ENCODE data around the gene OR10S1. TPM values are rescaled to one million over a fixed set of nuclear protein-coding genes. Genes with fewer than 3 reads are reported as not detected.

OR10S1 gene
- total and polyA plus RNA-seq, 2 of the 8 experiments (the other 6 are each of a cell fraction or from before 2014, with no cell fraction given) = not detected

DNA sequence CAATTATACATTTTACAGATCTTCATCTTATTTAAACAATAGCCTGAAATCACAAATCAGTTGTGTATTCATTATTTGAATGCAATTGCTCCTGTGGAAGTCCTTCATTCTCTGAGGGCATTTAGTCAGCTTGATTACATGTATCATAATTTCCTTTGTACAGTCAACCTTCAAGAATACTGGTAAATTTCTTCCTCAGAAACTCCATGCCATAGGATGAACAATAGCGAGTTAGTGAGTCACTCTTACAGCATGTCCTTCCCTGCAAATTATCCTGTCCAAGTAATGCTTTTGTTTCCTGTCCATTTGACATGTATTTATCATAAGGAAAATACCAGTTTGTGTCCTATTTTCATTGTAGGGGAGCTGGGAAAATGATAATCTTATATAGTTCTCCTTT is 3.8 kb downstream of the OR10S1 start:
- H3K23me2 ChIP-seq (ENCODE audit: low read depth, low read length) = no peaks in the 10 kb centered on the region
- H2AK5ac ChIP-seq (ENCODE audit: low read depth, low read length) = no peak overlapping the region
- no peak overlapping the region for H2AFZ ChIP-seq (ENCODE audit: low read length)
- ChIA-PET POLR2A (ENCODE audit: partially characterized antibody) (no interaction called here), CTCF (ENCODE audit: partially characterized antibody) (no interaction called here)
- H3K9me3 ChIP-seq (ENCODE audit: insufficient read depth in 2 of 2, low read depth in 1 of 2, low read length in 1 of 2) = no peaks in the 10 kb centered on the region
- H3K79me2 ChIP-seq (ENCODE audit: control insufficient read depth in 1 of 2, insufficient read depth in 2 of 2, low read length in 2 of 2) = no peaks in the 10 kb centered on the region
- H3K27ac ChIP-seq (ENCODE audit: low read depth, low read length) = no peak overlapping the region
- no peak overlapping the region for H4K91ac ChIP-seq (replicated peaks; ENCODE audit: insufficient read length, low read length)
- H2BK120ac ChIP-seq (replicated peaks; ENCODE audit: low read depth, low read length) = no peak overlapping the region
- 77% methylated on average over 1 of the region's 1 CpG; no CpG with 5 or more reads in 1 of the 2 experiments for WGBS, 2 experiments (ENCODE audit: extremely low coverage in 1 of 2, insufficient coverage in 1 of 2, insufficient read length in 1 of 2, insufficient replicate concordance in 2 of 2, low coverage in 1 of 2, low lambda C conversion rate in 2 of 2, missing lambda C conversion rate in 1 of 2)
- no peak overlapping the region for H3K18ac ChIP-seq (ENCODE audit: extremely low read depth, low read length)
- no peak overlapping the region for H3K23ac ChIP-seq (ENCODE audit: insufficient read length)
- no peaks in the 10 kb centered on the region for H3K4me1 ChIP-seq (replicated peaks in 1 of 4; ENCODE audit: control insufficient read depth in 3 of 4, insufficient read depth in 4 of 4, low read length in 3 of 4)
- no peak overlapping the region for H2BK5ac ChIP-seq (ENCODE audit: low read depth, low read length)
- no peak overlapping the region for H3K4me3 ChIP-seq (ENCODE audit: extremely low read depth in 1 of 4, insufficient read depth in 2 of 4, low read depth in 3 of 4, low read length in 4 of 4)
- no peak overlapping the region for H3K56ac ChIP-seq (replicated peaks; ENCODE audit: insufficient read length, low read depth, low read length)
- H4K20me1 ChIP-seq (replicated peaks in 1 of 2; ENCODE audit: control insufficient read depth in 1 of 2, insufficient read depth in 2 of 2, low read length in 2 of 2) = no peaks in the 10 kb centered on the region
- H3K14ac ChIP-seq (ENCODE audit: insufficient read length) = no peak overlapping the region
- H3K27me3 ChIP-seq (replicated peaks in 1 of 4; ENCODE audit: control insufficient read depth in 3 of 4, extremely low read depth in 1 of 4, insufficient read depth in 3 of 4, low read length in 3 of 4) = no peaks in the 10 kb centered on the region
- H2BK20ac ChIP-seq (ENCODE audit: low read length) = no peak overlapping the region
- no peak overlapping the region for H4K8ac ChIP-seq (ENCODE audit: extremely low read depth, insufficient read depth, low read length)
- no peak overlapping the region for H3K9ac ChIP-seq (replicated peaks in 1 of 4; ENCODE audit: extremely low read depth in 1 of 4, low read depth in 3 of 4, low read length in 3 of 4)
- FAIRE-seq (no peak), DNase-seq (ENCODE audit: low read depth in 1 of 2, low spot score in 2 of 2) (no peak)
- no peak overlapping the region for H3K4me2 ChIP-seq (ENCODE audit: insufficient read depth in 1 of 2, low read depth in 2 of 2, low read length in 2 of 2)
- no peak overlapping the region for H4K5ac ChIP-seq (ENCODE audit: insufficient read length, low read depth, low read length)
- no peaks in the 10 kb centered on the region for H3K36me3 ChIP-seq (ENCODE audit: control insufficient read depth in 2 of 4, insufficient read depth in 4 of 4, low read length in 3 of 4)
- H2BK15ac ChIP-seq (ENCODE audit: low read length) = no peak overlapping the region
- no peak overlapping the region for H2BK12ac ChIP-seq (ENCODE audit: low read depth, low read length)
- H3K4ac ChIP-seq (replicated peaks; ENCODE audit: insufficient read length, low read depth, low read length) = no peak overlapping the region
- no peaks in the 10 kb centered on the region for H3K79me1 ChIP-seq (ENCODE audit: low read depth, low read length)
- TF ChIP-seq CREB1 (IDR thresholded peaks at IDR 0.05) (no peak), RXRA (IDR thresholded peaks at IDR 0.05; ENCODE audit: insufficient read depth, low read depth, low read length) (no peak)

All from H1 (cell line).